Nephron (organoid): ENCODE measurements around the gene AHCYL2.

Experiments used
- H3K27ac Mint-ChIP-seq, 3 experiments: 2 replicates each; pipeline ENCODE4 v1.8.0; 2020; ENCODE audit warnings: mixed read lengths in 3 of 3, mild to moderate bottlenecking in 2 of 3, moderate library complexity in 1 of 3
- H3K27me3 Mint-ChIP-seq: 2 replicates; pipeline ENCODE4 v1.8.0; 2021; ENCODE audit warnings: low read depth, mild to moderate bottlenecking, moderate library complexity, mixed read lengths
- H3K36me3 Mint-ChIP-seq: 2 replicates; pipeline ENCODE4 v1.8.0; 2020; ENCODE audit warnings: low read depth, mixed read lengths
- H3K4me1 Mint-ChIP-seq: 2 replicates; pipeline ENCODE4 v1.8.0; 2020; ENCODE audit warnings: mixed read lengths
- H3K4me3 Mint-ChIP-seq, 3 experiments: 2 replicates each; pipeline ENCODE4 v1.8.0; 2020; ENCODE audit warnings: mild to moderate bottlenecking in 3 of 3, mixed read lengths in 3 of 3, moderate library complexity in 2 of 3
- H3K9me3 Mint-ChIP-seq: 2 replicates; pipeline ENCODE4 v1.8.0; 2020; ENCODE audit warnings: mixed read lengths
- TF ChIP-seq, protein P1 (sequence below), 3 experiments: fragments of 200-600 bp; sonication (generic); IDR thresholded peaks; one replicate each; pipeline ENCODE4 v1.5.0; 2021; ENCODE audit warnings: antibody characterized with exemption in 3 of 3; ENCODE audit not compliant: unreplicated experiment in 3 of 3

Gene AHCYL2

GRCh38 chr7:129222064-129222463 lies 2.8 kb upstream of the AHCYL2 start:
- Mint-ChIP-seq H3K27me3 (no peaks in the 10 kb centered on the region), H3K36me3 (peaks cover 8% of the 10 kb centered on the region), H3K27ac (peak overlapping the region; percentile 70 to 80 (median 72)), H3K4me1 (peaks cover 27% of the 10 kb centered on the region), H3K4me3 (peak overlapping the region in 2 of 3 experiments; percentile 46 to 77), H3K9me3 (peaks cover 2% of the 10 kb centered on the region)
- TF ChIP-seq, protein P1, sequence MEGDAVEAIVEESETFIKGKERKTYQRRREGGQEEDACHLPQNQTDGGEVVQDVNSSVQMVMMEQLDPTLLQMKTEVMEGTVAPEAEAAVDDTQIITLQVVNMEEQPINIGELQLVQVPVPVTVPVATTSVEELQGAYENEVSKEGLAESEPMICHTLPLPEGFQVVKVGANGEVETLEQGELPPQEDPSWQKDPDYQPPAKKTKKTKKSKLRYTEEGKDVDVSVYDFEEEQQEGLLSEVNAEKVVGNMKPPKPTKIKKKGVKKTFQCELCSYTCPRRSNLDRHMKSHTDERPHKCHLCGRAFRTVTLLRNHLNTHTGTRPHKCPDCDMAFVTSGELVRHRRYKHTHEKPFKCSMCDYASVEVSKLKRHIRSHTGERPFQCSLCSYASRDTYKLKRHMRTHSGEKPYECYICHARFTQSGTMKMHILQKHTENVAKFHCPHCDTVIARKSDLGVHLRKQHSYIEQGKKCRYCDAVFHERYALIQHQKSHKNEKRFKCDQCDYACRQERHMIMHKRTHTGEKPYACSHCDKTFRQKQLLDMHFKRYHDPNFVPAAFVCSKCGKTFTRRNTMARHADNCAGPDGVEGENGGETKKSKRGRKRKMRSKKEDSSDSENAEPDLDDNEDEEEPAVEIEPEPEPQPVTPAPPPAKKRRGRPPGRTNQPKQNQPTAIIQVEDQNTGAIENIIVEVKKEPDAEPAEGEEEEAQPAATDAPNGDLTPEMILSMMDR (IDR thresholded peaks at IDR 0.05; ENCODE audit: unreplicated experiment in 3 of 3): no peak

GRCh38 chr7:129225206-129225930 lies 538 bp downstream of the AHCYL2 start:
- Mint-ChIP-seq H3K27ac (peak overlapping the region; percentile 25 to 98 (median 55)), H3K36me3 (no peaks in the 10 kb centered on the region), H3K4me3 (peak overlapping the region; percentile 88 to 98 (median 96)), H3K9me3 (no peaks in the 10 kb centered on the region), H3K27me3 (no peaks in the 10 kb centered on the region), H3K4me1 (peaks cover 39% of the 10 kb centered on the region)
- TF ChIP-seq, protein P1 (IDR thresholded peaks at IDR 0.05; ENCODE audit: unreplicated experiment in 3 of 3): no peak

- no peaks in the 10 kb centered on the region for H3K36me3 Mint-ChIP-seq
- H3K4me1 Mint-ChIP-seq: peaks cover 39% of the 10 kb centered on the region
- peak overlapping the region; percentile 25 to 95 (median 55) for H3K27ac Mint-ChIP-seq
- H3K27me3 Mint-ChIP-seq: no peaks in the 10 kb centered on the region
- peak overlapping the region; percentile 88 to 98 (median 96) for H3K4me3 Mint-ChIP-seq
- TF ChIP-seq, protein P1 (IDR thresholded peaks at IDR 0.05; ENCODE audit: unreplicated experiment in 3 of 3): no peak
- H3K9me3 Mint-ChIP-seq: no peaks in the 10 kb centered on the region
These were observed 1.2 kb downstream of the AHCYL2 start for GRCh38 chr7:129225931-129226572.

DNA sequence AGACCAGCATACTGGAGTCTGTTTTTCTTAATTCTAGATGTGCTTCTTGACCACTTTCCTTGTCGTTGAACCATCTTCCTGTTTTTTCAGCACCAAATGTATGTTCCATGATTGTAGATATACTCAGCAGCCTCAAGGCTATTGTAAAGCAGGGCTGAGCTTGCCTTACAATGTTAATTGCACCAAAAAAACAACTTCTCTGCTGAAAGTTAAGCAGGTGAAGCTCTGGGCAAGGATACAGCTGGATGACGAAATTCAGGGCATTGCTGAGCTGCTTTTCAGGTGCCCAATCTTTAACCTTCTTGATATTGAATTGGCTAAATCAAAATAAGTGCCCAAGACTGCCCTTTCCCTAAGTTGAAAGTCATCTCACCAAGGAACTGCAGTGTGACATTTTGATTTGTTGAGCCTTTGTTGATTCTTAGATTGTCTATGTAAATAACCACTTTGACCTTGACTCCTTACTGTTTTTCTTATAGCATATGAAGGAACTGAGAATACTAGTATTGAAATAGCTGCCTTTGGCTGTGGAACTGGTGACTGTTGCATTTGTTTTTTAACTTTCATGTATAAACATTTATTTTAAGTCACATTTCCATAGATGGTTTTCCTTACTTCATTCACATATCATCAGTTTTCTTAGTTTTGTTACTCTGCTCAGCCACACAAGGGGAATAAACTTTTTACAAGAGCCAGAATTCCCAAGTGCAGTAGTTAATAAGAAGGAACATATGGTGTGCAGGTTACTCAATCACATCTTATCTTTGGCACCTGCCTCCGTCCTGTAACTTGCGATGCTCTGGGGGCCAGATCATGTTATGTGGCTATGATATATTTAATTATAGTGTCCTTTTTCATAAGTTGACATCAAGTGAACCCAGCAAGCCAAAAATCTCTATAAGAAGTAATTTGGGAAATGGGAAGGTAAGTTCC lies 3.1 kb downstream of the AHCYL2 start:
- H3K4me3 Mint-ChIP-seq: peak overlapping the region; percentile 14 to 38 (median 24)
- TF ChIP-seq, protein P1 (IDR thresholded peaks at IDR 0.05; ENCODE audit: unreplicated experiment in 3 of 3): no peak
- no peaks in the 10 kb centered on the region for H3K27me3 Mint-ChIP-seq
- H3K36me3 Mint-ChIP-seq: no peaks in the 10 kb centered on the region
- H3K9me3 Mint-ChIP-seq: no peaks in the 10 kb centered on the region
- no peak overlapping the region for H3K27ac Mint-ChIP-seq
- H3K4me1 Mint-ChIP-seq: peaks cover 32% of the 10 kb centered on the region

- H3K9me3 Mint-ChIP-seq: no peaks in the 10 kb centered on the region
- peaks cover under 1% of the 10 kb centered on the region for H3K27me3 Mint-ChIP-seq
- H3K4me3 Mint-ChIP-seq: no peak overlapping the region
- H3K36me3 Mint-ChIP-seq: no peaks in the 10 kb centered on the region
- TF ChIP-seq, protein P1 (IDR thresholded peaks at IDR 0.05; ENCODE audit: unreplicated experiment in 3 of 3): no peak
- peaks cover 32% of the 10 kb centered on the region for H3K4me1 Mint-ChIP-seq
- H3K27ac Mint-ChIP-seq: no peak overlapping the region
These were observed 3.8 kb downstream of the AHCYL2 start for GRCh38 chr7:129228633-129229032.
